Left ventricle myocardium inferior (tissue), 1 donor: ENCODE results near the gene VPS41. TPM values are rescaled to one million over a fixed set of nuclear protein-coding genes. Genes with fewer than 3 reads are reported as not detected.

Source experiments
- DNase-seq: peaks from one replicate; pipeline ENCODE4 v3.0.0-alpha.2; 2020
- H3K27ac ChIP-seq: fragments of 200-600 bp; replicated peaks from 2 replicates; pipeline ENCODE4 v1.8.0; 2021
- H3K27me3 ChIP-seq: fragments of 200-600 bp; 2 replicates; pipeline ENCODE4 v1.8.0; 2021; ENCODE audit warnings: low read depth
- H3K36me3 ChIP-seq: fragments of 200-600 bp; 2 replicates; pipeline ENCODE4 v1.8.0; 2021
- H3K4me1 ChIP-seq: fragments of 200-600 bp; 2 replicates; pipeline ENCODE4 v1.8.0; 2021
- H3K4me3 ChIP-seq: fragments of 200-600 bp; 2 replicates; pipeline ENCODE4 v1.8.0; 2021; ENCODE audit warnings: mild to moderate bottlenecking, moderate library complexity
- H3K9me3 ChIP-seq: fragments of 200-600 bp; replicated peaks from 2 replicates; pipeline ENCODE4 v1.8.0; 2021
- intact Hi-C: fragments of 100-400 bp; cut with micrococcal nuclease; formaldehyde crosslinking; loops from one replicate; pipeline ENCODE4 v1.11.0; 2022
- total RNA-seq: library from RNA; stranded (reverse); fragmentation: NEBNext Ultra II Directional; extraction: Animal tissue kit (Norgen Biotek cat#: 25700); gene quantifications from one replicate; pipeline ENCODE4 v1.2.1, GENCODE V29; 2021
- TF ChIP-seq, protein P1 (sequence below): fragments of 200-600 bp; IDR thresholded peaks from 2 replicates; pipeline ENCODE4 v1.8.0; 2021; ENCODE audit warnings: antibody characterized with exemption, mild to moderate bottlenecking, borderline replicate concordance
- donor health status: DM: no; HTN: yes; CAD: no; lungs with severe emphysema.

Gene VPS41
- total RNA-seq, 1 donor from 2014 or later = 43.7 TPM

DNA sequence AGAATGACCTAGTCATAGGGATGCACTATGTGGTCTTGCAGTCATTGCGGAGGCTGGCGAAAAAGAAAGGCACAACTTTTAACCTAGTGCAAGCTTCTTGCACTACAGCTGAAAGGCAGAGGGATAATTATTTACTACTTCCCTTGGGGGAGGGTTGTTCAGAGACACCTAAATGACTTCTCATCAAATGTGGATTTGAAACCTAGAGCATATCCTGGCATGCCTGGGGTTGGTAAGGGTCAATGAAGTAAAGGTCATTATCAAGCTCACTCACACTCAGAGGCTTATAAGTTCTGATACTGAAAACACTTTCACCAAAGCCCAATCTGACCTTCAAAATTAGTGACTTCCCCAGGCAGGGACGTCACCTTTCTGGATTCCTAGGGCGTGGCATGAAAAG lies 168.9 kb downstream of the VPS41 start:
- peaks cover 60% of the 10 kb centered on the region for H3K36me3 ChIP-seq
- H3K27ac ChIP-seq = no peak overlapping the region
- intact Hi-C loops = no loop called here

DNA sequence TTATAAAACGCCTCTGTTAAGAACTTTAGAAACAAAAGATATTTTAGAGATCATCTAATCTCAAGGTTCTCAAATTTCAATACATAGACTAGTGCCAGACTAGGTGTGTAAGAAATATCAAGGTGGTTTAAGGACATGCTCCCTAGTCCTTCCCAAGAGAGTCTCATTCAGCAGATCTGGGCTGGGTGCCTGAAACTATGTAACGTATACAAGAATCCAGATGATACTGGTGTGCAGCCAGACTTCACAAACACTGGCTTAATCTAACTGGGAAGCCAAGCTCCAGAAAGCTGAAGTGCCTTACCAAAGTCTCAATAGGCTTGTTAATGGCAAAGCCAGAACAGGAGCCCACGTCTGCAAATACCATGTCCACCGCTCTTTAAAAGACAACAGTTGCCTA lies 172.9 kb downstream of the VPS41 start:
- TF ChIP-seq, protein P1, sequence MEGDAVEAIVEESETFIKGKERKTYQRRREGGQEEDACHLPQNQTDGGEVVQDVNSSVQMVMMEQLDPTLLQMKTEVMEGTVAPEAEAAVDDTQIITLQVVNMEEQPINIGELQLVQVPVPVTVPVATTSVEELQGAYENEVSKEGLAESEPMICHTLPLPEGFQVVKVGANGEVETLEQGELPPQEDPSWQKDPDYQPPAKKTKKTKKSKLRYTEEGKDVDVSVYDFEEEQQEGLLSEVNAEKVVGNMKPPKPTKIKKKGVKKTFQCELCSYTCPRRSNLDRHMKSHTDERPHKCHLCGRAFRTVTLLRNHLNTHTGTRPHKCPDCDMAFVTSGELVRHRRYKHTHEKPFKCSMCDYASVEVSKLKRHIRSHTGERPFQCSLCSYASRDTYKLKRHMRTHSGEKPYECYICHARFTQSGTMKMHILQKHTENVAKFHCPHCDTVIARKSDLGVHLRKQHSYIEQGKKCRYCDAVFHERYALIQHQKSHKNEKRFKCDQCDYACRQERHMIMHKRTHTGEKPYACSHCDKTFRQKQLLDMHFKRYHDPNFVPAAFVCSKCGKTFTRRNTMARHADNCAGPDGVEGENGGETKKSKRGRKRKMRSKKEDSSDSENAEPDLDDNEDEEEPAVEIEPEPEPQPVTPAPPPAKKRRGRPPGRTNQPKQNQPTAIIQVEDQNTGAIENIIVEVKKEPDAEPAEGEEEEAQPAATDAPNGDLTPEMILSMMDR = no peak
- peaks cover 8% of the 10 kb centered on the region for H3K4me1 ChIP-seq
- H3K36me3 ChIP-seq = peaks cover 23% of the 10 kb centered on the region

More for the DNA sequence above, 168.9 kb downstream of the VPS41 start:
- Histone ChIP-seq H3K4me3 (no peak overlapping the region), H3K9me3 (no peaks in the 10 kb centered on the region), H3K4me1 (peaks cover 8% of the 10 kb centered on the region), H3K27me3 (no peaks in the 10 kb centered on the region)
- TF ChIP-seq, protein P1 = no peak
- DNase-seq = no peak

DNA sequence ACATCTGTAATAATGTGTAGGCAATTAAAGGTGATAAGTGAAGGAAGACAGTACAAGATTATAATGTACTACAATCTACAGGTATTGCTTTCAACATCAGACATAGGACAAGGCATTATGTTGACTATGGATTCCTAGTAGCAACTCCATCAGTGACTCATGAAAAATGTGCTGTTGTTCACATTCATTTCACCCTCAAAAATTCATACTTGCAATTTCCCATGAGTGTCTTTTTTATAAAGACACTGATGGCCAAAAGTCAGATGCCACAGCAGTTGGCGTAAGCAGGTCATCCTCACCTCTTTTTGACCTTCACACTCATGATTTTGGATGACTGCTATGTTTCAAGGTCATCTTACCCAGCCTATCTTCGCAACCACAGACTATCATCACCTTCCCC lies 177.8 kb downstream of the VPS41 start:
- intact Hi-C loops = no loop called here
- no peak for DNase-seq
- Histone ChIP-seq H3K4me1 (peaks cover 4% of the 10 kb centered on the region), H3K27me3 (no peaks in the 10 kb centered on the region), H3K4me3 (no peak overlapping the region), H3K36me3 (peaks cover 31% of the 10 kb centered on the region), H3K27ac (no peak overlapping the region), H3K9me3 (no peaks in the 10 kb centered on the region)
- TF ChIP-seq, protein P1 = no peak

More for the DNA sequence above, 172.9 kb downstream of the VPS41 start:
- H3K9me3 ChIP-seq = no peaks in the 10 kb centered on the region
- no peak overlapping the region for H3K4me3 ChIP-seq
- DNase-seq = no peak
- no peak overlapping the region for H3K27ac ChIP-seq
- intact Hi-C loops = no loop called here
- no peaks in the 10 kb centered on the region for H3K27me3 ChIP-seq

GRCh38 chr7:38728145-38728544 lies 180.8 kb downstream of the VPS41 start:
- TF ChIP-seq, protein P1 = no peak
- no peak overlapping the region for H3K4me3 ChIP-seq
- intact Hi-C loops = no loop called here
- H3K27ac ChIP-seq = no peak overlapping the region
- peaks cover 47% of the 10 kb centered on the region for H3K36me3 ChIP-seq
- no peaks in the 10 kb centered on the region for H3K27me3 ChIP-seq
- no peak for DNase-seq
- H3K4me1 ChIP-seq = no peaks in the 10 kb centered on the region
- no peaks in the 10 kb centered on the region for H3K9me3 ChIP-seq

- TF ChIP-seq, protein P1 = no peak
- Histone ChIP-seq H3K4me1 (no peaks in the 10 kb centered on the region), H3K27me3 (no peaks in the 10 kb centered on the region), H3K9me3 (no peaks in the 10 kb centered on the region), H3K36me3 (peaks cover 47% of the 10 kb centered on the region), H3K4me3 (no peak overlapping the region), H3K27ac (no peak overlapping the region)
- intact Hi-C loops = no loop called here
- no peak for DNase-seq
These were observed 181.6 kb downstream of the VPS41 start for GRCh38 chr7:38727184-38727940.
